GM21528 (cell line): ENCODE results near the gene PRKCZ.

Experiments
- ATAC-seq: cut with Tn5 transposase; IDR thresholded peaks from one replicate; pipeline ENCODE4 v1.9.1; 2021; ENCODE audit warnings: mild to moderate bottlenecking, moderate library complexity; ENCODE audit not compliant: unreplicated experiment, low FRiP score

The PRKCZ gene

DNA sequence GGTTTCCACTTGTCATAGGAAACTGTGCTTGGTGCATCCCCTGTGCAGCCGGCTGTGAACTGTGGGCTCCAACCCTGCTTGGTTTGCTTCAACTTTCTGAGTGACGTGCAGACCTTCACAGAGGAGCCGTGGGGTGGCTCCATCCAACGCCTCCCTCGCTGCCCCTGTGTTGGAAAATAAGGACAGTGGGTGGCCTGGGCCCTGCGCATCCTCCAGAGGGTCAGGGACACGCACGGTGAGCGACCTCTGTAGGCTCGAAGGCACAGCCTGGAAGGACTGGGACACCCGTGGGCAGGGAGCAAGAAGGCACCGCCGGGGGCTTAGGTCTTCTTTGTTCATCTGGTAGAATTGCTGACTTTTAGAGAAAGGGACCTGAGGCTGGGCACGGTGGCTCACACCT is 150.9 kb downstream of the PRKCZ start:
- no peak for ATAC-seq

DNA sequence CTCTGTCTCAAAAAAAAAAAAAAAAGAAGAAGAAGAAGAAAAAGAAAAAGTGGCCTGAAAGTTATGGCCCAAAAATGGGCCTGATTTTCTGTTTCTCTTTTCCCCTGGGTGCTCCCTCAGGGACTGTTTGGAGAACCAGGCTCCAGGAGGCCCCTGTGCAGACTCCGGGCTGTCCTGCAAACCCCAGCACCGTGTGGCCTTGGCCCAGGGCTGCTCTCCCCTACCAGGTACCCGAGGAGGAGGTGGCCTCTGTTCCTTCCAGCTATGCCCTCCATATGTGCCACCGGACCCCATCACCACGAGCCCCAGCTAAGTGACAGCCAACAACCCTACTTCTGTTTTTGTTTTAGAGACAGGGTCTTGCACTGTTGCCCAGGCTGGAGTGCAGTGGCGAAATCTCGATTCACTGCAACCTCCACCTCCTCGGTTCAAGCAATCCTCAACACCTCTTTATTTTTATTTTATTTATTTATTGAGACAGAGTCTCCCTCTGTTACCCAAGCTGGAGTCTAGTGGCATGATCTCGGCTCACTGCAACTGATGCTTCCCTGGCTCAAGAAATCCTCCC is 151.9 kb downstream of the PRKCZ start:
- ATAC-seq: no peak

DNA sequence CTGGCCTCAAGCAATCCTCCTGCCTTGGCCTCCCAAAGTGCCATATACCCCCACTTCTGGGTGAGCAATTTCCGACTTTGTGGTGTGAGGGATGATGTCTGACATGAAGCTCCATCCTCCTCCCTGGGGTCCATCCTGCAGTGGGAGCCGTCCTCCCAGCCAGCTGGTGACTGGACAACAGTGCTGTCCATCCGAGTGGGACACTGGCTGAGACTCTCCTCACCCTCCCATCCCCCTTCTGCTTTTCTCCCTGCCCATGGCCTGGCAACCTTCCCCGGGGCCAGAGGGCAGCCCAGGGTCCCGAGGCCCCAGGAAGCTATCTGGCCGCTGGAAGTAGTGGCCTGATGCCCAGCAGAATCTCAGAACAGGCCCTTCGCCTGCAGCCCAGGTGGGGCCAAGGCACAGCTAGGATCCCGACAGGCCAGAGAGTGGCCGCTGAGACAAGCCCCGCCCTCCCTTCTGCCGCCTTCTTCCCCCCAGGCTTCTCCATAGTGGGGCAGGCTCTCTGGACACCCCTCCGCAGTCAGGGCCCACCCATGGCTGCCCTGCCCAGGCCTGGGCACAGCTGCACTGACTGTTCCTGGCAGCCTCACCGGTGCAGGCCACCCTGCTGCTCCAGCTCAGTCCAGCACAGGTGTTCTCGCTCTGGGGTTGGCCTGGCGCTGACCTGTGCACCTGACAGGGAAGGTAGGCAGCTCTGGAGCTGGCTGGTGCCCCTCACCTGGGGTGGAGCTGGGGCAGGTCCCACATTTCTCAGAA is 152.8 kb downstream of the PRKCZ start:
- ATAC-seq: no peak

DNA sequence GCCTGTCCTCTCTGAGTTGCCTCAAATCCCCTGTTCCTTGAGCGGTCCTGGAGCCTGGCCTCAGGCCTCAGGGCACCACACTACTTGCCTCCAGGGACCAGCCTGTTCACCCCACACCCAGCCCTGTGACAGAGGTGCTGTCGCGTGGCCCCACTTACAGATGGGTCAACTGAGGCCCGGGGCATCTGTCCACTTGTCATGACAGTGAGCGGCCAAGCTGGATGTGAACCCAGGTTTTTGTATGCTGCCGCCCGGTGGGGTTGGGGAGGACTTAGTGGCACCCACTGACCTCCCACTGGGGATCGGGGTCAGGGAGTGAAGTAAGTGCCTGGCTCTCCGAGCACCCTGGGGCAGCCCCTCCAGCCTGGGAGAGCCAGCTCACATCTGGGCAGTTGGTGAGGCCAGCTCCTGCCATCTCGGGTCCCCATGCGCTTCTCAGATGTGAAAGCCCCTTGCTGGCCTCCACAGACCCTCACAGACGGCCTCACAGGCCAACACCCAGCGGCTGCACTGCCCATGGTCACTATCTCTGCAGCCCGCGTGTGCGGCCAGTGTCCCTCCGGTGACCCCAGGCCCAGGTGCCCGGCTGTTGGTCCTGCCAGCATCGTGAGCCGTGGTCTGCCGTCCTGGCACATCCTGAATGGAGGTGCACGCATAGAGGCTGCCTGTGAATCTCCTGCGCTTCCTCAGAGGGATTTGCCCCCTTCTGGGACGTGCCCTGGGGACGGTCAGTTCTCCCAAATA is 153.6 kb downstream of the PRKCZ start:
- ATAC-seq: no peak

DNA sequence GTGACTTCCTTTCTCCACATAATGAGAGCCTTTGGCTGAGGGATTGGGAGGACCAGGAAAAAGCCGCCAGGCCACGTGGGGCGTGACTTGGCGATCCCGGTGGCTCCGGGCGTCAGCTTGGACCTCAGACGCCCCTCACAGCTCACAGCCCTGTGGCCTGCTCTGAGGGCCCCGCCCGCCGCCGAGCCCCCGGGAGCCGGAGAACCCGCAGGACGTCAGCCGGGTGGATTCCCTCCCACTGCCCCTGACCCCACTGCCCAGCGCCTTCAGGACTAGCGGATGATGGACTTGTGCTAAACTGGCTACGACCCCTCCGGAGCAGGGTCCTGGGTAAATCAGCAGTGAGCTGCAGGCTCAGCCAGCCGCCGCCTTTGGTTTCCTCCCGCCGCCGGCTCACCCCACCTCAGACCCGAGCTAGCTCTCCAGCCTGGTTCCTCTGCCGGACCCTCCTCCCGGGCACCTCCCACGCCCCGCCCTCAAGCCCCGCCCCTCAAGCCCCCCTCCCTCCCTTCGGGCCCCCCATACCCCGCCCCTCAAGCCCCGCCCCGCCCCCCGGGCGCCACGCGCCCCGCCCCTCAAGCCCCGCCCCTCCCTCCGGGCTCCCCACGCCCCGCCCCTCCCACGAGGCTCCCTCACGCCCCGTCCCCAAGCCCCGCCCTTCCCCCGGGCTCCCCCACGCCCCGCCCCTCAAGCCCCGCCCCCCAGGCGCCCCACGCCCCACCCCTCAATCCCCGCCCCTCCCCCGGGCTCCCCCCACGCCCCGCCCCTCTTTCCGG is 154.4 kb downstream of the PRKCZ start:
- no peak for ATAC-seq

DNA sequence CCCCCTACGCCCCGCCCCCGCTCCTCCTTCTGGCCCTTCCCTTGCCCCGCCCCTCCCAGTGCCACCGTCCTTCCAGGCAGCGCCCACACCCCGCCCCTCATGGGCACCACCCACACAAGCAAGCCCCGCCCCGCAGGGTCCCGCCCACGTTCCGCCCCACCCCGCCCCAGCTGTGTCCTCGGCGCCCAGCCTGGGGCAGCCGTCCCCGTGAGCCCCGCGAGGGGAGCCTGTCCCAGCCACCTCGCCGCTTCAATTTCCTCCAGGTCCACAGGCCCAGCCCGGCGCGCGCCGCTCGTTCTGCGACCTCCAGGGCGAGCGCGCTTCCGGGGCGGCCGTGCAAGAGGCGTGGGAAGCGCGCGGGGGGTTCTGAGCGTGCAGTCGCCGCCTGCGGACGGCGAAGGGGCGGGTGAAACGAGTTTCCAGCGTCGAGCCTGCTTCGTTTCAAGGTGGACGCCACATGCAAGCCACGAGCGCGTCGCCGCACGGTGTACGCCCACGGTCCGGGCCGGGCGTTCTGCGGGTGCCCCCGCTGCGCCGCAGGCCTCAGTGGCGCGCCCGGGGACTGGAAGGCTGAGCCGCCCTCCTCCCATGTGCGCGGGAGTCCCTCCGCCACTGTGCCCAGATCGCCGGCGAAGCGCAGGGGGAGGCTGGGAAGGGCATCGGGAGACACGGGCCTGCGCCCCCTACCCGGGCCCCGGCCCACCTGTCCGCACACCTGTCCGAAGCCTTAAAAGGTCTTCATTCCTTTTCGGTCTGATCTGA is 155.2 kb downstream of the PRKCZ start:
- peak; percentile 56 for ATAC-seq

DNA sequence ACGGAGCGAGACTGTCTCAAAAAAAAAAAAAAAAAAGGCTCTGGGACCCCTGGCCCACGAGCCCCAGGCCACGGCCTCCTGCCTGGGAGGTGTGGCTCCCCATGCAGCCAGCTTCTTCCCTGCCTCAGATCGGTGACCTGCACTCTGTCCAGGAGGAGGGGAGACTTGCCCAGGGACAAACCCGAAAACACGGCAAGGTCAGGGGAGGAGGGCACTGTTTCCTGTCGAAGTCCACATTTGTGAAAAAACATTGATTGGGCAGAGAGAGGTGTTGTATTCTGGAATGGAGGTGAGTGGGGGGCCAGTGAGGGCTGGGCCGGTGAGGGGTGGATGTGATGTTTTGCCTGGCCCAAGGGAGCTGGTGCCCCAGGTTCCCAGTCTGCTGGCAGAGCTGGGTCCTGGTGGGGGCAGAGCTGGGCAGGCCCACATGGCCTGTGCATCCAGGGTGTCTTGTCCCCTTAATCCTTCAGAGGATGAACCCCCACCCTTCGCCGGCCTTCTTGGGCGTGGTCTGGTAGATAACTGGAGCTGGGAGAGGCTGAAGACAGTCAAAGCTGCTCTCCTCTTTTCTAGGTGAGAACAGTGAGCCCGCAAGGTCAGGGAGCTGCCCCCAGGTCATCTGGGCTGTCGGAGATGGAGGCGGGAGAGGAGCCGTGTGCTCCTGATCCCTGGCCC is 156.7 kb downstream of the PRKCZ start:
- no peak for ATAC-seq

DNA sequence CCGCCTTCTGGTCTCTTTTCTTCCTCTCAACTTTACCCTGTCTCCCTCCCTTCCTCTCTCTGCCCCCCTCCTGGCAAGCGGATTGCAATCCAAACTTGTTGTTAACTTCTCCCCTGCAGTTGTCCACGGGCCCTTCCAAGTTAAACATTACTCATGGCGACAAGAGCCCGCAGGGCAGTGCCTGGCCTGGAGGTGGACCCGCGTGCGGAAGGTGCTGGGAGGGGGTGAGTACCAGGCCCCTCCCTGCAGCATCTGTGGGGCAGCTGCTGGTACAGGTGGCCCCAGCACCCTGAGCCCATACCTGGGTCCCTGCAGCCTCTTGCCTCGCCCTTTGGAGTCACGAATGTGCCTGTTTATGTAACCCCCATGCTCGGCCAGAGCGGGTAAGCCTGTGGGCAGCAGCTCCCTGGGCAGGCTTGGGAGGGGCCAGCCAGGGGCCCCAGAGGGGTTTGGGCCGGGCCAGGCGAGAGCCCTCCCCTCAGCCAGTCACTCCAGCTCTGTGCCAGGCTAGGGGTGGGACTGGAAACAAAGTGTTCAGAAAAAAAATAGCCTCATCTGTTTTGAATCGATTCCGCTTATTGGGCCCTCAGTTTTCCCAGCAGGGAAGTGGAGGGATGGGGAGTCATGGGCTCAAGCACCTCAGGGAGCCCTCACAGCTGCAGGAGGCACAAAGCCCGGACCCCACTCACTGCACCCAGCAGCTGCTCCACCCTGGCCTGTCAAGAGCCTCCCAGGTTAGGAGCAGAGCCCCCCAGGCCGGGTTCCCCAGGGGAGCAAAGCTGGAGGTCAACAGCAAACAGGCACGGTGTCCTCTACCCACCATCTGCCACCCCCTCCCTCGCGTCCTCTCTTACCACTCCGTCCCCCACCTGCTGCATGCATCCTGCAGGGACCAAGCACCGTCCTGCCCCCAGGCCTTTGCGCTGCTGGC is 158.4 kb downstream of the PRKCZ start:
- no peak for ATAC-seq

DNA sequence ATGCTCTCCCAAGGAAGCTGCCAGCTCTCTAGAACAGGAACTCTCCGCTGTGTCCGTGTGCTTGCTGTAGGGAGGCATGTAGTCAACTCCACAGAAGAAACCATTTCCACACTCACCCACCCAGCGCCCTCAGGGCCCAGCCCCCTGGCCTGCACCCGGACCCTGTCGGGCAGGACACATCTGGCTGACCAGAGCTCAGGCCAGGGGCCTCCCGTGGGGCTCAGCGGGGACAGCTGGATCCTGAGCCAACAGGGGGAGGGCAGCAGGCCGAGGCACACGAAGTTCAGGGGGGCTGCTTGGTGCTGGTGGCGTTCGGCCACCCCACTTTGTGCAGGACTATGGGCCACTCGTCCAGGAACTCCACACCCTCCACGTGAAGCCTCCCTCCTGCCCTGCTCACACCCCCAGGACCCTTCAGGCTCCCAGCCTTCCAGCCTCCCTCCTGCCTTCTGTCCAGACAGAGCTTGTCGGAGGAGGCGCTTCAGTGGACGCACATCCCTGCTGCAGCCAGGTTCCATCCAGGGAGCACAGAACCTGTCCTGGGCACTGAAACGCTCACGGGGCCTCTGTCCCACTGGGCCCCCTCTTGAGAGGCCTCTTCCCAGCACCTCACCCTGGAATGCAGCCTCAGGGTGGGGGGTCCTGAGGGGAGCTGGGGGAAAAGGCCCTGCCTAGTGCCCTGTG is 159.3 kb downstream of the PRKCZ start:
- no peak for ATAC-seq

DNA sequence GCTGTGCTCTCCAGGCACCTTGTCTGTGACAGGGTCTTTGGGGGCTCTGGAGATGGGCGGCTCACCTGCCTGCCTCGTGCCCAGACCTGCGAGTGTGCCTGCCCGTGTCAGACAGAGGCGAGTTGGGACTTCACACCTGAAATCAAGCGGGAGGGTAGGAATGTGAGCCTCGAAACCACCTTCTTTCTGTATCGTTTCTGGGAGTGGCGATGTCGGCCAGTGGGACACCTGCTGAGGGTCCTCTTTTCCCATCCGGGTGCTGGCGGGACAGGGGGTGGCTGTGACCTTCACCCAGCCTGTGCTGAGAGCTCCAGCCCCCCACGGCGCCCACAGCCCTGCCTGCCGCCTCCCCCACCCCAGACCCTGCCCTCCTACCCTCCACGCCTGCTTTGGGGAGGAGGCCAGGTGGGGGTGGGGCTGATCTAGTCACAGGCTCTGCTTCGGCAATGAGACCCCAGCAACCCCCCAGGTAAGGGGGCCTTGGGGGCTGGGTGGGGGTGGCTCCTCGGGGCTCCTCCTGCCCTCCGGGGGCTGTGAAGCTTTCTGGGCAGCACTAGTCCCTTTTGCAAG is 160.0 kb downstream of the PRKCZ start:
- ATAC-seq: no peak

DNA sequence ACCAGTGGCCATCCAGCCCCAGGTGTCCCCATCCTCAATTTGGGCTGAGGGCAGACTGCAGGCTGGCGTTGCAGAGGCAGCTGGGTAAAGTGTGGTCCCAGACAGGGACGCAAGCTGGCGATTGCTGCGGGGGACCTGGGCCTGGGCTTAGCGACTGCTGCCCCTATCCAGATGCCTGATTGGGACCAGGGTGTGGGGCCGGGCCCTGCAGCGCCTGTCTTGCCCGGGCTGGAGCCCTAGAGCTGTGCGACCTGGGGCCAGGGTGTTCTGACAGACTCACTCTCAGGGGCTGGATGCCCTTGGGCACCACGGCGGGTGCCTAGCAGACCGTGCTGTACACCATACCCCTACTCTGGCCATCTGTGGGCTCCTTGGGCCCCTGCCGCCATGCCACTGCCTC is 160.6 kb downstream of the PRKCZ start:
- ATAC-seq: no peak

DNA sequence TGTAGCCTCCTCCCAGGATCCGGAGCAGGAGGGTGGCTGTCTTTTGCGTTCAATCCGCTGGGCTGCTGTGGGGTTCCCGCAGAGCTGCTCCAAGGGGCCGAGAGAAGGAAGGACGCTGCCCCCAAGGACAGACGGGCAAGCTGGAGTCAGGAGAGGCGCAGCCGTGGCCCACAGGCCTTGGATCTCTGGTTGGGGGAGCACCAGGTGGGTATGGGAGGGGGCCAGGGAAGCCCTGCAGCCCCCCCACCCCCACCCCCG is 162.0 kb downstream of the PRKCZ start:
- ATAC-seq: no peak

DNA sequence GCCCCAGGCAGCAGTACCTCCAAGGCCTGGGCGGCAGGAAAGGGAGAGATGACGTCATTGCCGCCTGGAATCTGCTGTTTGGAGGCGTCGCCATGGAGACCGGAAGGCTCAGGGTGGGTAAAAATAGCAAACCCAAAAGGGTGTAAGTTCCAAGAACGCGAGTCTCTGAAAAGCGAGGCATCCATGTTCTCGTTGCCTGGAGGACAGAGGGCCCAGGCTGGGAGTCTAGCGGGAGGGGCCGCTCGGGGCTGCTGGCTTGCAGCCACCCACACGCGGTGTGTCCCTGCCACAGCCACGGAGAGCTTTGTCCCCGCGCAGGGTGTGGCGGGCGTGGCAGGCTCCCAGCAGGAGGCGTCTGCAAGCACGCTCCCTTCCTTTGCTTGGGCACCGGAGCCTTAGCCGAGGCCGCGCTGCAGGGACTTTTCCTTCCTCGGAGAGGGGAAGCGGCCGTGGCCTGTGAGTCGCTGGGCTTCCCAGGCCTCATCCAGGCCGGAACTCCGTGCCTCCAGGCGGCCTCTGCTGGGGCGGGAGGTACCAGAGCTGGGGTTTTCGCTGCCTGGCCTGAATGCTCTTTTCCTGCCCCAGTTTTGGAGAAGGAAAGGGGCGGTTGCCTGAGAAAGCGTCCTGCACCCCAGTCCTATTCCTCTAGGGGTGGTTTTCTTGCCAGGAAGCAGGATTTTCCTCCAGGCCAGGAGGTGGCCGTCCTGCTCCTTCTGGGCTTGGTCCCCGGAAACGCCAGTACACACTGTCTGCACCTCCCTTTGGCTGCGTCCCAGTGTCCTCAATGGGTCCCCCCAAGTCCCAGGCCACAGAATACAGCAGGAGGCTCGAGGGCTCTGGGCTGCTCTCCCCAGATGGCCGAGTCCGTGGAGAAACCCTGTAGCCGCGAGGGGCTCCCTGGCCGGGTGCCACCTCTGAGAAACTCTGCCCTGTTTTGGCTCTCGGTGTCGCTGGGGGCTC is 162.6 kb downstream of the PRKCZ start:
- ATAC-seq: no peak

DNA sequence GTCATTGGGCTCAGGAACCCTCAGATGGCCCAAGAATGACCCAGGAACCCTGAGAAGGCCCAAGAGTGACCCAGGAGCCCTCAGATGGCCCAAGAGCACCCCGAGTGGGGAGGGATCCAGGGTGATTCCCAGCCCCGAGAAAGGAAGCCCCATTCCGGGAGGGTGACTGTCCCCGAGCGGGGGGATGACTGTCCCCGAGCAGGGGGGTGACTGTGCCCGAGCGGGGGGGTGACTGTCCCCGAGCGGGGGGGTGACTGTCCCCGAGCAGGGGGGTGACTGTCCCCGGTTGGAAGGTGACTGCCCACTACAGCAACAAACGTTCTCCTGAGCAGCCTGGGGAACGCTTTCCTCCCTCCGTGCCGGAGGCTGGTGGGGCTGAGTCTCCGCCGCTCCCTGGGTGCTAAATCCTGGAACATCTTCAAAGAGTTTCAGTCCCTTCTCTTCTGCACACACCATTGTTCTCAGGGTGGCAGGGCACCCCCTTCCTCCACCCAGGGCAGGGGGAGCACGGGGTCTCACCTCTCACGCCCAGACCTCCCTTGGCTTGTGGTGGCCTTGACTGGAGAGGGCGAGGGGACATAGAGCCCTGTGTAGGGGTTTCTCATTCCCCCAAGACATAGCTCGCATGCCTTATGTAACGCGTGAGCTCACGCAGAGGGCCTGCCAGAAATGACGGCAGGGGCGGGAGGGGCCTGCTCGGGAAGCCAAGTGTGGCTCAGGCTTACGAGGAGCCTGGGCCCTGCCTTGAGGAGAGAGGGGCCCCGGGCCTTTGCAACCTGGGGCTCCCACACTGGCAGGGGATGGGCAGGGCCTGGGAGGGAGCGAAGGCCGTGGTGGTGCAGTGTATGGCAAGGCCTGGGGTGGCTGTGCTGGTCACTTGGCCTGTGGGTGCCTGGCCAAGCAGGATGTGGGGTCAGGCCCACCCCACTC is 163.6 kb downstream of the PRKCZ start:
- ATAC-seq: no peak

DNA sequence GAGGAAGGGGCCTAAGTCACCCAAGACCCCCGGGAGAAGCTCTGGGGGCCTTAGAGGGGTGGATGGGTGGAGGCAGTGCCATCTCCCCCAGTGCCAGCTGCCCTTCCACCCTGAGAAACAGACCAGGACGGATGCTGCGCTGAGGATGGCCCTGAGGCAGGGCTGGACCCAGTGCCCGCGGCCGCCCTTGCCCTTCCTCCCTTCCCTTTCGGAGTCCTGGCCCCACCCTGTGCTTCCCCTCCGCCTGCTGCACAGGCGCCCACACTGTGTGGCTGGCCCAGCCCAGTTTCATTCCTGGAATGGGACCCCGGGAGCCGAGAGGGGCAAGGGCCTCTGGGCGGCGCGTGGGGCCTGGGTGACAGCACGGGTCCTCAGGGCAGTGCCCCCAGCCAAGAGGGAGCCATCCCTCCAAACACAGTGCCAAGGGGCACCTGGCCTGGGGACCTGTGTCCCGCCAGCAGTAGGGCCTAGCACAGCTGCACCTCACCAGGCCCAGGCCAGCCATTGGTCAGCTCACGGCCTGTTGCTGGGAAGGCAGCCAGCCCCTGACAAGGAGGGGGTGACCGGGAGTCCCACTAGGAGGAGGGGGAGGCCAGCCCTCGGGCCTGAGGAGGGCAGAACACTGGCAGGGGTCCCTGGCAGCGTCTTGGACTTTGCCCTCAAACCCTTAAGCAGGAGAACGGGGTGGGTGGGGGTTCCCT is 164.5 kb downstream of the PRKCZ start:
- ATAC-seq: no peak
